ENCODE data around the gene AK1. TPM values are rescaled to one million over a fixed set of nuclear protein-coding genes. Genes with fewer than 3 reads are reported as not detected.
A peak's percentile ranks its signal among the peaks of the same experiment; 100 is the strongest.

The AK1 gene
- total RNA-seq, 1 donor from 2014 or later: 8.1 TPM

DNA sequence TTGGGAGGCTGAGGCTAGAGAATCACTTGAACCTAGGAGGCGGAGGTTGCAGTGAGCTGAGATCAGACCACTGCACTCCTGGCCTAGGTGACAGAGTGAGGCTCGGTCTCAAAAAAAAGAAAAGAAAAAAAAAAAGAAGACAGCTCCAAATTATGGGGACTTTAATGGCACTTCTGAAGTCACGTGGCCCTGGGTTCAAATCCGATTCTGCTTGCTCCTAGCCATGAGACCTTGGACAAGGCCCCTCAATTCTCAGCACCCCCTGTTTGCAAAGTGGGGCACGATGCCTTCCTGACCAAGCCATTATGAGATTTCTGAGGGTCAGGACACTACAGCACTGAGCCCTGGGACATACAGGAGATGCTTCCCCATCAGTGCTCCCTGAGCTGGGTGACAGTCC lies 22.0 kb downstream of the AK1 start:
- Mint-ChIP-seq H3K27ac (no peak overlapping the region), H3K27me3 (no peaks in the 10 kb centered on the region), H3K4me3 (peak overlapping the region; percentile 38), H3K36me3 (ENCODE audit: low read depth) (no peaks in the 10 kb centered on the region), H3K9me3 (no peaks in the 10 kb centered on the region), H3K4me1 (peaks cover 45% of the 10 kb centered on the region)
- TF ChIP-seq, protein P1, sequence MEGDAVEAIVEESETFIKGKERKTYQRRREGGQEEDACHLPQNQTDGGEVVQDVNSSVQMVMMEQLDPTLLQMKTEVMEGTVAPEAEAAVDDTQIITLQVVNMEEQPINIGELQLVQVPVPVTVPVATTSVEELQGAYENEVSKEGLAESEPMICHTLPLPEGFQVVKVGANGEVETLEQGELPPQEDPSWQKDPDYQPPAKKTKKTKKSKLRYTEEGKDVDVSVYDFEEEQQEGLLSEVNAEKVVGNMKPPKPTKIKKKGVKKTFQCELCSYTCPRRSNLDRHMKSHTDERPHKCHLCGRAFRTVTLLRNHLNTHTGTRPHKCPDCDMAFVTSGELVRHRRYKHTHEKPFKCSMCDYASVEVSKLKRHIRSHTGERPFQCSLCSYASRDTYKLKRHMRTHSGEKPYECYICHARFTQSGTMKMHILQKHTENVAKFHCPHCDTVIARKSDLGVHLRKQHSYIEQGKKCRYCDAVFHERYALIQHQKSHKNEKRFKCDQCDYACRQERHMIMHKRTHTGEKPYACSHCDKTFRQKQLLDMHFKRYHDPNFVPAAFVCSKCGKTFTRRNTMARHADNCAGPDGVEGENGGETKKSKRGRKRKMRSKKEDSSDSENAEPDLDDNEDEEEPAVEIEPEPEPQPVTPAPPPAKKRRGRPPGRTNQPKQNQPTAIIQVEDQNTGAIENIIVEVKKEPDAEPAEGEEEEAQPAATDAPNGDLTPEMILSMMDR (IDR thresholded peaks at IDR 0.05): no peak
- intact Hi-C loops (cut with micrococcal nuclease): no loop called here
- ATAC-seq (ENCODE audit: low read depth) (no peak), DNase-seq (no peak)
- ChIA-PET POLR2A (interaction anchor here (0.6 to 2.8 kb wide), 3 partner anchors 13 to 121 kb away, joined by 6 to 8 read pairs (median 6); partner anchors contain the start of gene TOR2A), CTCF (interaction anchor here (1.3 to 2.1 kb wide), 3 partner anchors 10 to 121 kb away, joined by 4 to 11 read pairs (median 6); partner anchors contain the start of gene TOR2A)

DNA sequence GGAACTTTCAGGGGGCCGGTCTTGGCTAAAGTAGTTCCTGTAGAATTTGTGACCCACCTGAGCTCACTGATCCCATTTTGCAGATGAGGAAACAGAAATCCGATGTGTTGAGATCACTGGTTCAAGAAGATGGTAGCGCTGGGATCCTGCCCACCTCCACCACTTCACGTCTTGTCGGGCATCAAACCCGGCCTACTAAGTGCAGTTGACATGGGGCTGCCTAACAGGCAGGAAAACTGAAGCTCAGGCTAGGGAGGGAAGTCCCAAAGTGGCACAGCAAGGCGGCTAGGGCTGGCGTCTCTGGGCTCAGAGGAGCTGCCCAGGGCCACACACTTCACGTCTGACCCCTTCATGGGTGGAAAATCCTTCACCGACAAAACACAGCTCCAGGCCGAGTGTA lies 22.5 kb downstream of the AK1 start:
- ATAC-seq (ENCODE audit: low read depth) (no peak), DNase-seq (no peak)
- ChIA-PET CTCF (interaction anchor here (1.3 to 2.1 kb wide), 3 partner anchors 11 to 120 kb away, joined by 4 to 11 read pairs (median 6); partner anchors contain the start of gene TOR2A), POLR2A (interaction anchor here (0.6 to 2.8 kb wide), 5 partner anchors 14 to 516 kb away, joined by 6 to 8 read pairs (median 6); partner anchors contain the start of genes TOR2A and URM1)
- H3K9me3 Mint-ChIP-seq: no peaks in the 10 kb centered on the region
- no peak overlapping the region for H3K4me3 Mint-ChIP-seq
- TF ChIP-seq, protein P1 (IDR thresholded peaks at IDR 0.05): no peak
- H3K27me3 Mint-ChIP-seq: no peaks in the 10 kb centered on the region
- peaks cover 42% of the 10 kb centered on the region for H3K4me1 Mint-ChIP-seq
- no peak overlapping the region for H3K27ac Mint-ChIP-seq
- intact Hi-C loops (cut with micrococcal nuclease): no loop called here
- no peaks in the 10 kb centered on the region for H3K36me3 Mint-ChIP-seq (ENCODE audit: low read depth)

DNA sequence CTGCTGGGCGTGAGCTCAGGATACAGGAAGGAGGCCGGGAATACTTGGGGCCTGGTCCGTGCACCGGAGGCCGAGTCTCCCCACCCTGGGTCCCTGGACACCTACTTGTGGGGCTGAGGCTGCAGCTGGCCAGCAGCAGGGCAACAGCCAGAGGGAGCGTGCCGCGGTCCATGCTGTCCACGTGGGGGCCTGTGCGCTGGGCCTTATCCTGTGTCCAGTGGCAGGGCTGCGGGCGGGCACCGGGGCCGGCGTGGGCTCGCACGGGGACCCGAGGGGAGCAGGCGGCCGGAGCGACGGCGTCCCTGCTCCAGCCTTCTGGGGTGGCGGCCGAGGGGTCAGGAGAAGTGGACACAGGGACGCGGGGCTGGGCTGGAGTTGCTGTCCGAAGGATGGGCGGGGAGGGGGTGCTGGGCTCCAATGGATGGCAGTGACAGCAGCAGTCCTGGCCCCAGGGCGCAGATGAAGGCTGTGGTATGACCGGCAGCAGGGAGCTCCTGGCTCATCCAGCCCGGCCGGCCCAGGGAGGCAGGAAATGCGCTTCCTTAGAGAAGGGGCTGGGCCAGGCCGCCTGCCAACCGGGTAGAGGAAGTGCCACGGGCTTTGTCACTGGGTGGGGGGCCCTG lies 23.2 kb downstream of the AK1 start, which contains the start of gene ENG:
ENG (minus strand) TSS at position 475 of the 623 bp plus-strand sequence; CDS start at position 172, 303 bp downstream.
- ChIA-PET CTCF (interaction anchor here (1.3 to 2.1 kb wide), 4 partner anchors 11 to 119 kb away, joined by 4 to 11 read pairs (median 8); partner anchors contain the start of gene TOR2A), POLR2A (interaction anchor here (0.6 to 2.8 kb wide), 7 partner anchors 9 to 1950 kb away, joined by 3 to 9 read pairs (median 6); partner anchors contain the start of genes CDK9, TOR2A and URM1)
- H3K4me1 Mint-ChIP-seq: peaks cover 41% of the 10 kb centered on the region
- peaks cover 3% of the 10 kb centered on the region for H3K36me3 Mint-ChIP-seq (ENCODE audit: low read depth)
- H3K4me3 Mint-ChIP-seq: peak within 1 kb of the TSS; percentile 82
- ATAC-seq (ENCODE audit: low read depth) (peak; percentile 71), DNase-seq (no peak)
- peak within 1 kb of the TSS; percentile 41 for H3K27ac Mint-ChIP-seq
- intact Hi-C loops (cut with micrococcal nuclease): no loop called here
- TF ChIP-seq, protein P1 (IDR thresholded peaks at IDR 0.05): no peak
- H3K27me3 Mint-ChIP-seq: no peaks in the 10 kb centered on the region
- H3K9me3 Mint-ChIP-seq: peaks cover 2% of the 10 kb centered on the region

DNA sequence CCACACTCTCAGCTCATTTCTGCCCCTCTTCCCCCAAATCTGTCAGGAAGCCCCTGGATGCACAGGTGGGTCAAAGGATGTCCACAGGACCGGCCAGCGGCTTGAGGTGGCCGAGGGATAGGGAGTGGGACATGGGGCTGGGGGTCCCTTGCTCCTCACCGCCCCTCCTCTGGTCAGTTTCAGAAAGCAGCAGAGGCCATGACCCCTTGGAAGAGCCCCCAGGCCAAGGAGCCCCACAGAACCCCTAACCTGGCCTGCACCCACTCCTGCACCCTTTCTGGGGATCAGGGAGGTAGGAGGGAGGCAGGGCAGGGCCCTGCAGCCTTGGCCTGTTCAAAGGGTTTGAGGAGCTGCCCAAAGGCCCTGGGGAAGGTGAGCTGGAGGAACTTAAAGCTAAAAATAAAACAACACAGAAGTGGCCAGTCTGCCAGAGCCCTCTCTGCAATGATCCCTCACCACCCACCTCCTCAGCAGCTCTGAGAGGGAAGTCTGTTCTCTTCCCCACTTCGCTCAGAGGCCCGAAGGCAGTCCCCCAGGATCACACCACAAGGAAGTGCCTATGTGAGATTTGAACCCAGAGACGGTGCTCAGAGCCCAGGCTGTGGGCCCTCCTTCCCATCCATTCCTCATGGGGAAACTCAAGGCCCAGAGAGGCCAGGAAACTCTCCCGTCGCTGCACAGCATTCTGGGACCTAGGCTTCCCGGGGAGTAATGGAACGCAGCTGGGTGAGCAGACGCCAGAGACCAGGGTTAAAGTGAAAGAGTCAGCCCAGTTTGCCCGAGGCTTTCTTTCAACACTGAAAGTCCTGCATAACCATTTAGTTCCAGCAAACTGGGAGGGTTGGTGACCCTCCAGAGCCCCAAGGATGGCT lies 23.9 kb downstream of the AK1 start:
- no peak for DNase-seq
- H3K4me3 Mint-ChIP-seq: peak overlapping the region; percentile 82
- no peaks in the 10 kb centered on the region for H3K27me3 Mint-ChIP-seq
- intact Hi-C loops (cut with micrococcal nuclease): no loop called here
- TF ChIP-seq, protein P1 (IDR thresholded peaks at IDR 0.05): no peak
- CTCF ChIA-PET: interaction anchor here (1.3 to 1.4 kb wide), 2 partner anchors 16 to 67 kb away, joined by 3 to 10 read pairs; no protein-coding TSS in a partner anchor
- H3K36me3 Mint-ChIP-seq (ENCODE audit: low read depth): peaks cover 9% of the 10 kb centered on the region
- H3K9me3 Mint-ChIP-seq: peaks cover 9% of the 10 kb centered on the region
- H3K4me1 Mint-ChIP-seq: peaks cover 36% of the 10 kb centered on the region
- ATAC-seq (ENCODE audit: low read depth): peak; percentile 35
- POLR2A ChIA-PET: interaction anchor here (0.5 to 2.8 kb wide), 8 partner anchors 8 to 119 kb away, joined by 3 to 9 read pairs (median 4); partner anchors contain the start of genes CDK9 and TOR2A
- H3K27ac Mint-ChIP-seq: peak overlapping the region; percentile 41

All from activated B cell treated with CpG ODN at 0.5 μM for 24 hours (primary cell).